Occipital lobe (tissue), 2 donors: ENCODE results near the gene EEF2K. TPM values are rescaled to one million over a fixed set of nuclear protein-coding genes. Genes with fewer than 3 reads are reported as not detected.
"Not testable (repeated sequence)": the region's sequence is repeated elsewhere in the genome, so short reads cannot be mapped to it uniquely, and the experiment has no call there.

Experiments used
- DNase-seq: peaks from one replicate; lab custom pipeline; 2025; lab: John Stamatoyannopoulos, UW
- total RNA-seq: library from RNA; depleted of rRNA; stranded (reverse); fragments of >200 nt; gene quantifications from one replicate; pipeline ENCODE4 v1.2.3, GENCODE V29; 2014

EEF2K gene
- 10.9 TPM for total RNA-seq

- DNase-seq = peak; percentile 84
Measured at GRCh38 chr16:22206013-22206841, at the start of gene EEF2K. Gene EEF2K (plus strand): TSS chr16:22206278. CDS start chr16:22225730, 19,452 bp downstream.

GRCh38 chr16:22161401-22161800 lies 44.7 kb upstream of the EEF2K start:
- no peak for DNase-seq

- no peak for DNase-seq
Measured at GRCh38 chr16:22161999-22162655, 44.0 kb upstream of the EEF2K start, which contains the start of gene SDR42E2. Gene SDR42E2 (plus strand): TSS chr16:22162506. CDS start chr16:22165583, 3,077 bp downstream.

GRCh38 chr16:22162656-22163009 lies 43.4 kb upstream of the EEF2K start:
- DNase-seq = no peak

GRCh38 chr16:22163806-22164205 lies 42.3 kb upstream of the EEF2K start:
- DNase-seq = no peak

GRCh38 chr16:22164482-22164881 lies 41.6 kb upstream of the EEF2K start:
- DNase-seq = no peak

- no peak for DNase-seq
Measured at GRCh38 chr16:22165508-22166285, 40.4 kb upstream of the EEF2K start.

GRCh38 chr16:22171953-22172352 lies 34.1 kb upstream of the EEF2K start:
- DNase-seq = no peak

- not testable (repeated sequence) for DNase-seq
Measured at GRCh38 chr16:22172642-22173041, 33.4 kb upstream of the EEF2K start.

- DNase-seq = no peak
Measured at GRCh38 chr16:22174642-22175041, 31.4 kb upstream of the EEF2K start.

- no peak for DNase-seq
Measured at GRCh38 chr16:22177968-22178930, 27.8 kb upstream of the EEF2K start.

GRCh38 chr16:22181426-22181825 lies 24.7 kb upstream of the EEF2K start:
- DNase-seq = no peak

GRCh38 chr16:22181843-22182242 lies 24.2 kb upstream of the EEF2K start:
- no peak for DNase-seq

GRCh38 chr16:22183335-22183734 lies 22.7 kb upstream of the EEF2K start:
- DNase-seq = no peak

- DNase-seq = no peak
Measured at GRCh38 chr16:22183901-22184614, 22.0 kb upstream of the EEF2K start.

- no peak for DNase-seq
Measured at GRCh38 chr16:22184615-22184968, 21.5 kb upstream of the EEF2K start.

- no peak for DNase-seq
Measured at GRCh38 chr16:22186517-22186916, 19.6 kb upstream of the EEF2K start.

GRCh38 chr16:22188267-22188594 lies 17.8 kb upstream of the EEF2K start:
- DNase-seq = no peak

GRCh38 chr16:22188595-22189442 lies 17.3 kb upstream of the EEF2K start:
- DNase-seq = peak; percentile 36
